Activated naive CD4-positive, alpha-beta T cell treated with anti-CD3 and anti-CD28 coated beads for 36 hours (primary cell): ENCODE data around the gene FAM13B. TPM values are rescaled to one million over a fixed set of nuclear protein-coding genes. Genes with fewer than 3 reads are reported as not detected.
A peak's percentile ranks its signal among the peaks of the same experiment; 100 is the strongest.

Experiments
- CTCF ChIA-PET: fragments of 350-600 bp; sonication (Branson Sonifier 250); formaldehyde crosslinking; loops from one replicate; lab custom pipeline; 2021; ENCODE audit warnings: antibody characterized with exemption; lab: Charles Lee
- DNase-seq: peaks from one replicate; pipeline ENCODE4 v3.0.0-alpha.2; 2020
- H3K27ac Mint-ChIP-seq: one replicate; pipeline ENCODE4 v1.8.0; 2021; ENCODE audit warnings: mild to moderate bottlenecking, mixed read lengths
- H3K27me3 Mint-ChIP-seq: one replicate; pipeline ENCODE4 v1.8.0; 2021; ENCODE audit warnings: low read depth, mixed read lengths
- H3K36me3 Mint-ChIP-seq: one replicate; pipeline ENCODE4 v1.8.0; 2021; ENCODE audit warnings: low read depth, mixed read lengths
- H3K4me1 Mint-ChIP-seq: one replicate; pipeline ENCODE4 v1.8.0; 2021; ENCODE audit warnings: low read depth, mixed read lengths
- H3K4me3 Mint-ChIP-seq: one replicate; pipeline ENCODE4 v1.8.0; 2021; ENCODE audit warnings: mild to moderate bottlenecking, moderate library complexity, mixed read lengths
- H3K9me3 Mint-ChIP-seq: one replicate; pipeline ENCODE4 v1.8.0; 2021; ENCODE audit warnings: mixed read lengths
- intact Hi-C: fragments of 100-400 bp; cut with micrococcal nuclease; formaldehyde crosslinking; loops from one replicate; pipeline ENCODE4 v1.15.1; 2023
- total RNA-seq, 2 experiments: library from RNA; stranded (reverse); gene quantifications; one replicate each; pipeline ENCODE4 v1.2.3, GENCODE V29; 2021

The FAM13B gene
- total RNA-seq, 2 experiments from 2014 or later = 9.4 to 14.5 TPM

DNA sequence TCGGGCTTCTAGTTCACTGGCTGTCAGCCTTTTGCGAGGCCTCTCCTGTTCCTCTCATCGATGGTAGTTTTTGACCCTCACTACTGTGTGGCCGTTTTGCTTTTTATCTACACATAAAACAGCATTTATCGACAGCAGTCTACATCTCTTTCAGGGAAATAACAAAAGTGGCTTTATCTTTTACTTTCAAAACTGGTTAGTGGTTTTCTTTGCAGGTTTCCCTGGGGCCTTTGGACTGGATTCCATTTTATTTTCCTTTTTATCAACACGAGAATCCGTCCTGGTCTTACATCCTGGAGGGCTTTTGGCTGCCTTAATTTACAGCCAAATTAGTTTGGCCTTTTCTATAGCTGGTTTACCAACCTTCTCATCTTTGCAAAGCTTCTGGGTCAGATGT lies 144.4 kb downstream of the FAM13B start:
- H3K4me3 Mint-ChIP-seq = peak overlapping the region; percentile 88
- intact Hi-C loops = loop anchor here (2.0 kb wide), 2 partner anchors 50 to 110 kb away; no protein-coding TSS in a partner anchor
- H3K4me1 Mint-ChIP-seq = peaks cover 21% of the 10 kb centered on the region
- peak overlapping the region; percentile 87 for H3K27ac Mint-ChIP-seq
- CTCF ChIA-PET = interaction anchor here (0.7 to 2.6 kb wide), 6 partner anchors 8 to 228 kb away, joined by 3 to 16 read pairs (median 4); no protein-coding TSS in a partner anchor
- H3K36me3 Mint-ChIP-seq = peaks cover 1% of the 10 kb centered on the region
- peaks cover 4% of the 10 kb centered on the region for H3K27me3 Mint-ChIP-seq
- H3K9me3 Mint-ChIP-seq = no peaks in the 10 kb centered on the region
- no peak for DNase-seq

Other genes starting within 250 kb of the FAM13B start
- not detected for gene MYOT, start 165.2 kb downstream of the FAM13B start, total RNA-seq
- not detected for gene PKD2L2, start 143.6 kb downstream of the FAM13B start, total RNA-seq
- not detected for gene WNT8A, start 51.0 kb upstream of the FAM13B start, total RNA-seq
- not detected for gene NME5, start 106.3 kb upstream of the FAM13B start, total RNA-seq
- 10 to 100 TPM; 94.8 to 95.6 TPM for gene BRD8, start 145.6 kb upstream of the FAM13B start, total RNA-seq
- gene KIF20A, start 146.0 kb upstream of the FAM13B start, total RNA-seq = 10 to 100 TPM; 78.9 to 81.9 TPM
- 10 to 100 TPM; 44.3 to 47.2 TPM for gene CDC23, start 180.2 kb upstream of the FAM13B start, total RNA-seq
- not detected for gene GFRA3, start 241.5 kb upstream of the FAM13B start, total RNA-seq